Skin of body (tissue), 2 donors: ENCODE results near the gene UBE2O. TPM values are rescaled to one million over a fixed set of nuclear protein-coding genes. Genes with fewer than 3 reads are reported as not detected.
A peak's percentile ranks its signal among the peaks of the same experiment; 100 is the strongest.

Experiments
- DNase-seq: peaks from one replicate; lab custom pipeline; 2025; lab: John Stamatoyannopoulos, UW
- total RNA-seq: library from RNA; depleted of rRNA; stranded (reverse); fragments of >200 nt; gene quantifications from one replicate; pipeline ENCODE4 v1.2.3, GENCODE V29; 2014

Gene UBE2O
- total RNA-seq, 1 donor from 2014 or later = 20.2 TPM

DNA sequence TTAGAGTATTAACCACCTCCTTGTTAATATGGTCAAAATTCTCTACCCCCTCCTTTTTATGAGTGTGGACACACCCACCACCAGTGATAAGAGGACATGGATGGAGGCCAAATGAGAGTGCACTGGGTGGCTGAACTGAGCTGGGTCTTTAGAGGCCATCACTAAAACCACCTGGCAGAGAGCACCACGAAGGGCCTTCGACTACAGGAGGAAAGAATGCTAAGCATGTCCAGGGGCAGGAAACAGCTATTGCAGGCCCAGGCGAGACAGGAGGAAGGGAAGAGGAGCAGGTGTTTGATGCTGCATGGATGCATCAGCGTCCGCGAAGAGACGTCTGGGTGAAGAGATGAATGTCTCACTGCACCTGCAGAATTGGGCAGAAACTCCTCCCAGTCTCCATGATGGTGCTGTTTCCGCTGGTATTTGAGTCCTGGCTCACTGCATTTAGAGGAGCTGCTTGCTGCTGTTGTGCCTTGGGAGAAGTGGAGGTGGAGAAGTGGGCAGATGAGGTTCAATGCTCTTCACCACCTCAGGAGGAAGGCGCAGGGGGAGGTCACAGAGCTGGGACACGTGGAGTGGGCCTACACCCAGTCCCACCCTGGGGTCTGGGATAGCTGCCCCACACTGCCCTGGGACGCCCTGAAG is 35.3 kb downstream of the UBE2O start:
- DNase-seq = no peak

DNA sequence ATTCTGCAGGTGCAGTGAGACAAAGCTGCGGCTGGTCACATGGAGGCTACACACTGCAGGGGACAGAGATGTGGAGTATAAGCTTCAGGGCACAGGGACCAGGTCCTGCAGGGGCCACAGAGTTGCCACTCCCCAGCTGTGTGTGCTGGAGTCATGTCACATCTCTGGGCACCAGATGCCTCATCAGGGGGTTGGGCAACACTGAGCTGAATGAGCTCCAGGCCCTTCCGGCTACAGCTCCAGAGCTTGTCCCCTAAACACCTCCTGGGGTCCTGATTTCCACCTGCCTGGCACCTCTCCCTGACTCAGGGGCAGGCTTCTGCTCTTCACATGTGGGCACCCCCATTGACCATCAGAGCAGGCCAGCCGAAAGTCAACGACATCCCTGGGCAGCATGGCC is 36.1 kb downstream of the UBE2O start:
- DNase-seq = no peak

DNA sequence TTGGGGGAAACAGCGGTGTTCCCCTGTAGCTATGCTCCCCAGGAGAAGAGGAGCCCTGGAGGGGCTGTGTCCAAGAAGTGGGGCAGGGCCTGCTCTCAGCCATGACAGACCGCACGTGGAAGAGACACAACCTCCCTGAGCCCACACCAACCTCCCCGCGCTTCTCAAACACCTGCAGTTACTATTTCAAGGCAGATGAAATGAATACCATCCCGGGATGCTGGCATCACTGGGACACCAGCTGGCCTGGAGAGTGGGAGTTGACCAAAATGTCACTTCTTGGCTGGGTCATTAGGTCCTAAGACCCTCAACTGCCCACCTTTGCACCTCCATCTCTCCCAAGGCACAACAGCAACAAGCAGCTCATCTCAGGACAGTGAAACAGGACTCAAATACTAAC is 36.5 kb downstream of the UBE2O start:
- DNase-seq = no peak

DNA sequence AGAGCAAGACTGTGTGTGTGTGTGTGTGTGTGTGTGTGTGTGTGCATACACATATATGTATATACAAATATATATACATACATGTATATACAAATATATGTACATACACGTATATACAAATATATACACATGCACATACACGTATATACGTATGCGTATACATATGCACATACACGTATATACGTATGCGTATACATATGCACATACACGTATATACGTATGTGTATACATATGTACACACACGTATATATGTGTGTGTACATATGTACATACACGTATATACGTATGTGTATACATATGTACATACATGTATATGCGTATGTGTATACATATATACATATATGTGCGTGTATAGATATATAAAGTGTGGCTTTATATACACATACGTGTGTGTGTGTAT is 37.2 kb downstream of the UBE2O start:
- DNase-seq = no peak

DNA sequence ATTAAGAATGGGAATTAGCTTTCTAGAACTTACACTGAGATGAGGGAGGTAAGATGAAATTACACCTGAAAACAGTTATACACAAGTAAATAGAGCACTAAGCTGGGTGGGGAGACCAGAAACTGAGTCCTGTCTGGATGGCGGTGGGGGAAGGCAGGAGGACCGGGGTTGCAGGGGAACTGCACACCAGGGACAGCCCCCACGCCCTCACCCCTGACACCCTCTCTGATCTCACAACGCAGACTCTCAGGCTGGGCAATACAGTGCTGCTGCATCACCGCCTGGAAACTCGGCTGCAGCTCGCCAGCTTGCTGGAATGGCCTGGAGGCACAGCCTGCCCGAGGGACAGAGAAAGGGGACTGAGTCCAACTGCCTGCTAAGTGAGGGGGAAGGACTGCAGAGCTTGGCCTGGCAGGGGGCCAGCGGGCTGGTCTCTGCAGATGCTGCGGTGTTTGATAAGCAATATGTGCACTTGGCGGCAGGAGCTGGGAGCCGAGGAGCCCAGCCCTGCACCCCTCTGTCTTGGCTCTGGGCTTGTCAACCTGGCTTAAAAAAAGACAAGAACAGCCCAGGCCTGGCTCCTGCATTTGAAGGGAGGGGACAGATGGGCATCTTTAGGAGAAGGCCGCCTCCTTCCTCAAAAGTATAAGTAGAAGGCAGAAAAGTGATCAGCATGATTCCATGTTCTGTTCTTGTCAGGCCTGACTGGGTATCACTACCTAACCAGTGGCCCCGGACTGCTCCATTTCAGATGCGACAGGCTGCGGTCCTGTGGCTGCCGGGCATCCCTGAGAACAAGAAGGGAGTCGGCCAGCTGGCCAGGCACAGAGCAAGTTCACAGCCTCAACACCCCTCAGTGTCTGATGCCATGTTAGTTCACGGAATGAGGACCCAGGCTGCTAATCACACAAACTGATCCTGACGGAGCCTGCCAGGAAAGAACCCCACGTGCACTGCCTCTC is 38.3 kb downstream of the UBE2O start:
- DNase-seq = peak; percentile 11

DNA sequence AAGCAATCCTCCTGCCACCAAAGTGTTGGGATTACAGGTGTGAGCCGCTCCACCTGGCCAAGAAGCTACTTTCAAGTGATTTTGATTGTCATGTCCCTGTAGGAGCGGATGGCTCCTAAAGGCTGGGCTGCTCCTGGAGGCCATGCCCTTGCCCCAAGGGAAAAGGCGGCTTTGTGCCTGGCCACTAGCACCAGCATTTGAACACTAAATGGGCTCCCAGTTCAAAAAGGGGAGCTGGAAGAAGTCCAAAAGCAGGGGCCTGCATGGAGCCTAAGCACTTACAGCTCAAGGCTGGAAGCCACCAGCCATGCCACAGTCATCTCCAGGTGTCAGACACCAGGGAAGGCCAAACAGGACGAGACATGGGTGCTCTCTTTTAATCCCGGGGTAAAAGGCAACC is 41.7 kb downstream of the UBE2O start:
- no peak for DNase-seq

DNA sequence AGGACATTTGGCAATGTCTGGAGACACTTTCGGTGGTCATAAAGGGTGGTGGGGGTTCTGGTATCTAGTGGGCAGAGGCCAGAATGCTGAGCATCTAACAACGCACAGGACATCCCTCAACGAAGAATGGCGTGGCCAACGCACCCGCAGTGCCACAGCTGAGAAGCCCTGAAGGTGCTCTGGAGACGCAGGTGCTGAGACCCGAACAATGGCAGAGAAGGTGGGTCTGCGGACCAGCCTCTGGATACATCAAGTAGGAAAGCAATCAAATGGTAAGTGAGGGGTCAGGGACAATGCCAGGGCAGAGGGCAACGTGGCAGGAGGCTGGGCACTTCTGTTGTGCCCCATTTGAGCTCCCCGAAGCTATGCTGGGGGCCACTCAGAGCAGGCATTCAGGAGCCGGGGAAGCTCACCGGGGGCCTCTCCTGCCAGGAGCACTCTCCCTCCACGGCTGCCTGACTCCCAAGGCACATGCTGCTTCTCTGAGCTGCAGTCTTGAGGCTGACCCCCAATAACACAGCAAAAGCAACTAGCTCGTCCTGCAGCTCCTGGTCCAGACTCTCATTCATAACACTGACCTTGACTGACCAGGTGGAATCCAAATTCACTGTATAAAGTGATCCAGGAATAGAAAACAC is 42.5 kb downstream of the UBE2O start:
- no peak for DNase-seq

DNA sequence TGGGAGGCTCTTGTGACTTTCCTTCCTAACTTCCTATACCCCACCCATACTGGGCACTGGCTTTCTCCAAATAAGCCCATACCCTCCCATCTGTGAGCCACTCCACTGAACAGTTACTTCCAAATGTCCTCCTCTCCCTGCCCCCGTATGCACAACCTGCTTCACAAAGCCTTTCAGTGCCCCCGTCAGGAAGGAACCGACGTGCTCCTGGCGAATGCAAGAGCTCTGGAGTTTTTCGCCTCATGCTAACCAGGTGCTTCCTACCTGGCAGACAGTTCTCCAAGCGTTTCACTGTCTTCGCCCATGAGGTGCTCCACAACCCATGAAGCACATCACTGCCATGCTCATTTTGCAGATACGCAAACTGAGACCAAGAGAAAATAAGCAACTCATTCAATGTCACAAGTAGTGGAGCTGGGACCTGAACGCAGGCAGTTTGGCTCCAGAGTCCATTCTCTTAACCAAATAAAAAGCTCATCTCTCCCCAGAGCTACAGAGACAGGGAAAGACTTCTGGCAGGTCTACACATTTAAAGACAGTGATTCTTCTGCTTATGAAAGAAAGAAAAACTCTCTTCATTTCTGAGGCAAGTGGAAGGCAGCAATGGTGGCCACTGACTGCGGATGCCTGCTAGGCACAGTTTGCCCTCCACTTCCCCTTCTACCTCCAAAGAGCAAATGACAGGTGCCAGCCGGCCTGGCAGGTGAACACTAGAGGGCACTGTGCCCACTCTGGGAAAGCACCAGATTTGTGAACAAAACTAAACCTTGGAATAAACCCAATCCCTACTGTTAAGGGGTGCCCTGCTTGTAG is 44.7 kb downstream of the UBE2O start:
- DNase-seq = no peak

DNA sequence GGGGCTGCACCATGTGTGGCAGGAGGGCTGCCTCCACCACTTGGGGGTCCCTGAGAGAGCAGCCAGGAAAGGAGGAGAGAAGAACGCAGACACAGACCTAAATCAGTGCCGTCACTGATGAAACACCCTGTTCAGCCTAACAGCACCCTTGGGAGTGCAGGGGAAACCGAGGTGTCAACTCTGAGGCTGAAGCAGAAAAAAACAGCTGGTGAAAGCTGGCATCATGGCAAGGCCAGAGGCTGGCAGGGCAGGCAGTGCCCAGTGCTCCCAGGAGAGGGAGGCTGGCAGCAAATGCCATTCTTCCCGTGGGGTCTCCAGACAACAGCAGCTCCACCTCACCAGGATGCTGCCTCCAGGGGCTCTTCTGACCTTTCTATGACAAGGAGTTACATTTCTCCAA is 45.4 kb downstream of the UBE2O start:
- DNase-seq = no peak

DNA sequence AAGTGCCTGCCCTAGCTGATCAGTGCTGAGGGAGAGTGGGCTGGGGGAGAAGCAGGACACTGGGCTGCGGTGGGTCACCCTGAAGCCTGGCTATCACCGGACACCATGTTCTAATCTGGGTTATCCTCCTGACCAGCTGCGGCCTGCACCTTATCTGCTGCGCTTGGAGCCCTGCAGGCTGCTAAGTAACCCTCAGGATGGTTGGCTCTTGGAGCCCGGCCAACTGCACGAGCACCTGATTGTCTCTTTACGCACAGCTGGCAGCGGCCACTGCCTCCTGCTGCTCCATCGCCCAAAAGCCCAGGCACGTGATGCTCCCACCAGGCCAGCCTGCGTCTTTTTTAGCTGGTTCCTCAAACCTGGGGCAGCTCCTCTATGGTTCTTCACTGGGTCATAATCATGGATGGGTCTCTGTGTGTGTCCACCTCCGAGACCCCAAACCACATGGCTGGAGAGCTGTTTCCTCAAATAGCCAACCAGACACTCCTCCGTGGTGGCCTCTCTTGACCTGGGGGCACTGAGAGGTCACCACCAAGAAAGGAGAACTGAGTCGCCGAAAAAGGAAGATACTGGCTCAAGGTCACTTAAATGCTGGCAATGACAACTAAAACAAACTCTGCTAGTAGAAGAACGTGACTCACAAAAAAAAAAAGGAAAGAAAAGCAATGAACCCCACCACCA is 46.8 kb downstream of the UBE2O start:
- no peak for DNase-seq

DNA sequence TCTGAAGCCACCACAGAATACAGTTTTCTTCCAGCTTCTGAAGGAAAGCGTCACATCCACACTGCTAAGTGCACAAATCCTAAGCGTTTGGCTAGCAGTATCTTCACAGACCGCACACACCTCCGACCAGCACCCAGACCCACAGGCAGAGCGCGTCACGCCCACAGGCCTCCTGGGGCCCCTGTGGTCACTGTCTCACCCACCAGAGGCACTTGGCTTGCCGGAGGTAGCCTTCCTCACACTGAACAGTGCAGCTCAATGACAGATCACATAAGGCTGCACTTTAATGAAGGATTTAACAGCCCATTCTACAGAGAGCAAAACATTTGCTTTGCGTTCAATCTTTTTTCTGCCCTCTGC is 47.4 kb downstream of the UBE2O start:
- DNase-seq = no peak

DNA sequence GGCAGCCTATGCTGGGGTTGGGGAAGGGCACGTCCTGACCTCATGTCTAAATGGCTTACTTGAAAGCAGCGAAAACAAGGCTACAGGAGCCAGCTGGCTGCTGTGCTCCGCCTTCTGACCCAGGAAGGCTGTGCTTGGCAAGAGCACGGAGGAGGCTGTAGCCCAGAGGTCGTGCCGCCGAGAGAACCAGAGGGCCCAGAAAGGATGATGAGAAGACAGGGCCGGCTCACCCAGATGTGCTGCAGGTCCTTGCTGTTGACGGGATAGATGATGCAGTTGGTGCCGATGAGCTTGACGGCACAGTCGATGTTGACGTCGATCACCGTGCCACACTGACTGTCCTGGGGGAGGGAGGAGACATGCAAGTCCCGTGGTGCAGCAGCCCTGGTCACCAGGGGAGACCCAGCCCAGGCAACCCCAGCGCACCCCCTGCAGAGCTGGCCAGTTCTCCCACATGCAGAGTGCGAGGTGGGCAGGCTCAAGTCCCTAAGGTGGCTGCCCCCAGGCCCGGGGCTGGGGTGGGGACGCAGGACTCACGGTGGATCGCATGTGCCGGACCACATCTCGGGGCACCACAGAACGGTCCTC is 47.9 kb downstream of the UBE2O start:
- no peak for DNase-seq

DNA sequence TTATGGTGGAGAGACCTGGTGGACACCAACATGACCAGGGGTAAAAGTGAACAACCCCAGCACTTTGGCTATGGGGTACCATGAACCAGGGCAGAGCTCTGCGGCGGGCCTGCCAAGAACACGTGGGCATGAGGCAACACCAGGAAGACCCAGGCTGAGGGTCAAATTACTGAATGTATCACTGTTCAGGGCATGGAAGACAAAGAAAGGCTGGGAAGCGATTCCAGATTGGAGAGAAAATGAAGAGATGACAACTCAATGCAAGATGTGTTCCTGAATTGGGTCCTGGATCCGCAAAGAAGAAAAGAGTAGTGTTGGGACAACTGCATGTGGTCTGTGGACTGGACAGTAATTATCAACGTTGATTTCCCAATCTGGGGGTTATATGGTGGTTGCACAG is 48.7 kb downstream of the UBE2O start:
- DNase-seq = no peak

DNA sequence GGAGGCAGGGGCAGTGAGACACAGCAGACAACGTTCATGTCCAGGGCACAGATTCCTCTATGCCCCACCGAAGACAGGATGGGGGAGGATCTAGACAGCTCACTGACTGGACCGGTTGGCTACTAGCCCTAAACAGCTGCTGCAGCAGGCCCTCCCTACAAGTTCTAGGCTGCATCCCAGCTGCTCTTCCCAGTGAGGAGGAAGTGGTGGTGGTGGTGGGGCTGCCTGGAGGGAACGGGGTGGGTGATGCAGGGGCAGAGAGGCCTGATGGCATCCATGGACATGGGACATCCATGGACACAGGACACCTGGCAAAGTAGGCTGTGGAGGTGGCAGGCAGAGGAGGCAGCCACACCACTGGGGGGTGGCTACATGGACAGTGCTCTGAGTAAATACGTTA is 50.2 kb downstream of the UBE2O start:
- no peak for DNase-seq

DNA sequence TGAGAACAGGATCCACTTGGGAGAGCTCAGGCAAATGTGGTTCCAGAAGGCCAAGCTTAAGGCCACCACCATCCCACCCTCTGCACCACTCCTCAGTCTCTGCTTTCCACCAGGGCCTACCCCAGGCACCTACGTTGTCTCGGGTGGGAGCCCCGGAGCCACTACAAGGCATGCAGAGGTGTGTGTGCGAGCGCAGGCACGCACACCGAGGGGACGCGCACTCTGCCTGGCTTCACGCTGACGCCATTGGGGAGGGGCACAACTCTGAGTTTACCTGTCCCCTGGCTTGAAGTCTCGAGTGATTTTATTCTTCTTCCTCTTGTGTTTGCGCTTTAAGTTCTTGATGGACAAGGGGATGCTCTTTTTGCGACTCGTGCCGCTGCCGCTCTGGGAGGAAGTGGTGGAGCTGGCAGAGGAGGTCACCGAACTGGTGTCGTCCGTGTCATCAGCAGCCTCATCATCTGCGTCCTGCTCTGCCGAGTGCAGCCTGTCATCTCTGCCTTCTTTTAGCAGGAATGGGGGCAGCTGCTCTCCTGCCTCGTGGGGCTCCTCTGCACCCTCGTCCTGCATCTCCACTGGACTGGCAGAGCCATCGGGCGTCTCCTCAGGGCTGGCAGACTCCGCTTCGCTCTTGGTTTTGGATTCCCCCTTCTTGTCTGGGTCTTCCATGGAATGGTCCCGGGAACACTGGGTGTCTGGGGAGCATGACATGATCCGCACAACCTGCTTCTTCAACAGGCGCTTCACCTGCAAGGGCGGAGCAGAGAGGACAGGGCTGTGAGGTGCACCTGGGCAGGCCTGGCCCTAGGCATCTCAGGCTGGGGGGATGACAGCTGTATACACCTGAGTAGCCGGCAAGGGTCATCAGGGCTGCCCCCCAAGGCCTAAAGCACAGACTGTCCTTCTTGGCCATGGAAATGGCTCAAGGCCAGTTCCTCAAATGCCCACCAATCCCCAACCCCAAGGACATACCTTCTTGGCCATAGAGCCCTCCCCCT is 53.5 kb downstream of the UBE2O start:
- no peak for DNase-seq

DNA sequence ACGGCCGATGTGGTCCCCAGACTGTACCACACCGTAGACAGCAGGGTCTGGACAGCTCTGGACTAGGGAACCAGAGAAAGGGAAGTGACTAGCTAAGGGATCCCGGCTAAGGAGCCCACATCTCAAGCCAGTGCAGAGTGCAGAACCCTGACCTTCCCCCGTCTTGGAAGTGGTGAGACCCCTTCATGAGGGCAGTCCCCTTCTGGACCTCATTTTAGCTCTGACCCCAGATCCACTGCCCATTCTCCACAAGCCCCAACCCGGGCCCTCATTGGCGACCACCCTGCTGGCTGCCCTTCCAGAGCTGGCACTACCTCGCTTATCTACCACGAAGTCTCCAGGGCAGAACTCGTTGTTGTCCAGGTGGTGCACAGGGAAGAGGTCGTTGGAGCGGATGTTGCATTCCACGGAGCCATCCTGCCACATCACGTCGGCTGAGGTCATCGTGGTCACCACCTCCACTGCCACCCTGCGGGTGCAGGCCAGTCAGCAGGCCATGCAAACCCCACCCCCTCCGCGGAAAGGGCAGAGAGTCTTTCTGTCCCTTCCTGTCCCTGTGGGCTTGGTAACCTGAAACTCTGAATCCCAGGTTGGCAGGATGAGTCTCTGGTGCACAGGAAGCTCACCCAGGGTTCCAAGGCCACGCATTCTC is 54.3 kb downstream of the UBE2O start:
- no peak for DNase-seq

DNA sequence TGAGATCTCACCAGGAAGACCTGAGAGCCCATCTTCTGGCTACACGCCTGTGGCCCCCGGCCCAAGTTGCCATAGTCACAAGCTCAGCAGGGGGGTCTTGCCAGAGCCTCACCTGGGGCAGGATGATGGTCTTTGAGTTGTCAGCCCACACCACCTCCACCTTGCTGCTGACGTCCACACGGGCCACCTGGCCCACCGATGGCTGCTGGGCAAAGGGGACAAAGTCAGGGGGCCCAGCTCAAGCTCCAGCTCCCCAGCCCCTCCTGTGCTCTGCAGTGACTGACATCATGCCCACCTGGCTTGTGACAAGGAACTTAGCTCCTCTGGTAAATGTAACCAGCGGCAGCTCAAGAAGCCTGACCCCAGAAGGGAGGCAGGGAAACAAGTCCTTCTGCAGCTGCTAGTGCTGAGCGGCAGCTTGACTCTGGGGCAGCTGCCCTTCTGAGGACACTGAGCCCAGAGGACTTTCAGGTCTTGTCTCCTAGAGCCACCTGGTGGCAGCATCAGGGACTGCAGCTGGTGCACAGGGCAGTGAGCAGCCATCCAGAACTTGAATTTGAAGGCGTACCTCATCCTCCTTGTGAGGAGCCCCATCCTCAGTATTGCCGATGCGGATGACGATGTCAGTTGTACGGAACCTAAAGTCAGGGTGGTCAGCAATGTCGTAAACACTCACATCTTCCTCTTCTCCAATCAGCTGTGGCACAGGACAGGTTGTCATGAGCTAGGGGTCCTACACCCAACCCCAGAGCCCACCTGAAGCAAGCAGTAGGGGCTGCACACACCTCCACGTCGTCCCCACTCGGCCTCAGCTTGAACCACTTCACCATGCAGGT is 55.0 kb downstream of the UBE2O start:
- peak; percentile 59 for DNase-seq

DNA sequence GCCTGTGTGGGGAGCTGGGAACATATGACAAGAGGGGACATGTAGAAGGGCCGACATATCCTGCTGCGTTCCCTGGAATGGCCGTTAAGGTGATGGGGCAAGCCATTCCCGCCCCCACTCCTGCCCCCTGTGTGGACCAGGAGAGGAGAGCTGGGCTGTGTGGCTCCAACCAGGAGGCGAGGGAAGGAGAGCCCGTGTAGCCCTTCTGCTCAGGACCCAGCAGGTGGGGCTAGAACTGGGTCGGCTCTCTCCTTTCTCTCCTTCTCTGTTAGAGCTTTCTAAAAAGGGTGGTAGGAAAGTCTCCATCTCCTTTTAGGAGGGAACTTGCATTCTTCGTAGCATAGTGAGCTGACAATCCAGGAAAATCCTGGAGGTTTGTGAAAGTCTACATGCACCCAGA is 55.8 kb downstream of the UBE2O start:
- DNase-seq = no peak
